IMR-90 (cell line): ENCODE results near the gene TRIM2. TPM values are rescaled to one million over a fixed set of nuclear protein-coding genes. Genes with fewer than 3 reads are reported as not detected.
"Not testable (repeated sequence)": the region's sequence is repeated elsewhere in the genome, so short reads cannot be mapped to it uniquely, and the experiment has no call there.

ENCODE experiments used
- ATAC-seq: fragments of 200-7000 bp; cut with Tn5 transposase; 2 replicates; pipeline ENCODE4 v1.9.1; 2020; ENCODE audit warnings: low read depth, mild to moderate bottlenecking, moderate library complexity
- BruUV-seq: library from RNA; stranded (reverse); fragments of 400-500 nt; replicated peaks from 2 replicates; lab custom pipeline; 2021; lab: Mats Ljungman, UMichigan
- CTCF ChIA-PET: fragments of 300-600 bp; formaldehyde crosslinking; extraction: SDS; loops from one replicate; lab custom pipeline; 2021; ENCODE audit warnings: antibody characterized with exemption; lab: Yijun Ruan, JAX
- POLR2A ChIA-PET: fragments of 300-600 bp; sonication (Branson Sonifier 250); formaldehyde crosslinking; loops from one replicate; lab custom pipeline; 2022; ENCODE audit warnings: antibody characterized with exemption; ENCODE audit not compliant: unreplicated experiment; lab: Charles Lee
- DNase-seq: peaks from one replicate; pipeline ENCODE4 v3.0.0; 2013
- H2AFZ ChIP-seq: replicated peaks from 2 replicates; pipeline ENCODE3; 2013; ENCODE audit warnings: low read length, mild to moderate bottlenecking; ENCODE audit not compliant: poor library complexity
- H2AK5ac ChIP-seq: 2 replicates; pipeline ENCODE4 v1.6.1; 2013; ENCODE audit warnings: low read depth, low read length, inconsistent platforms
- H2AK9ac ChIP-seq: replicated peaks from 2 replicates; pipeline ENCODE3; 2013; ENCODE audit warnings: mild to moderate bottlenecking, low read depth, low read length, moderate library complexity; ENCODE audit not compliant: poor library complexity
- H2BK120ac ChIP-seq: 2 replicates; pipeline ENCODE4 v1.6.1; 2013; ENCODE audit warnings: low read depth, low read length, inconsistent platforms
- H2BK15ac ChIP-seq: 3 replicates; pipeline ENCODE4 v1.6.1; 2013; ENCODE audit warnings: low read depth, low read length, inconsistent platforms
- H2BK20ac ChIP-seq: 2 replicates; pipeline ENCODE4 v1.6.1; 2013; ENCODE audit warnings: low read depth, mild to moderate bottlenecking, inconsistent platforms, low read length, moderate library complexity
- H2BK5ac ChIP-seq: 2 replicates; pipeline ENCODE4 v1.6.1; 2013; ENCODE audit warnings: mild to moderate bottlenecking, low read depth, low read length, inconsistent platforms; ENCODE audit not compliant: poor library complexity, severe bottlenecking
- H3K14ac ChIP-seq: replicated peaks from 2 replicates; pipeline ENCODE4 v1.6.1; 2013; ENCODE audit warnings: low read depth, low read length, inconsistent platforms
- H3K18ac ChIP-seq: 2 replicates; pipeline ENCODE4 v1.6.1; 2013; ENCODE audit warnings: low read depth, low read length, control low read depth
- H3K23ac ChIP-seq: 2 replicates; pipeline ENCODE4 v1.6.1; 2013; ENCODE audit warnings: low read depth, low read length, inconsistent platforms
- H3K27ac ChIP-seq: 2 replicates; pipeline ENCODE4 v1.5.1; 2013; ENCODE audit warnings: mild to moderate bottlenecking, control low read depth, low read length; ENCODE audit not compliant: insufficient read depth
- H3K27me3 ChIP-seq: 2 replicates; pipeline ENCODE4 v1.6.1; 2013; ENCODE audit warnings: low read length; ENCODE audit not compliant: control insufficient read depth, insufficient read depth
- H3K36me3 ChIP-seq: 2 replicates; pipeline ENCODE4 v1.6.1; 2013; ENCODE audit warnings: low read length, mixed read lengths; ENCODE audit not compliant: control insufficient read depth, insufficient read depth
- H3K4ac ChIP-seq: 2 replicates; pipeline ENCODE4 v1.6.1; 2013; ENCODE audit warnings: low read depth, low read length, inconsistent platforms
- H3K4me1 ChIP-seq: 2 replicates; pipeline ENCODE4 v1.6.1; 2013; ENCODE audit warnings: low read length, mixed read lengths; ENCODE audit not compliant: control insufficient read depth, insufficient read depth
- H3K4me2 ChIP-seq: 2 replicates; pipeline ENCODE4 v1.6.1; 2013; ENCODE audit warnings: low read depth, mild to moderate bottlenecking, control low read depth, low read length, moderate library complexity
- H3K4me3 ChIP-seq: 2 replicates; pipeline ENCODE4 v1.5.1; 2013; ENCODE audit warnings: low read depth, mild to moderate bottlenecking, control low read depth, low read length, moderate library complexity; ENCODE audit not compliant: insufficient read depth
- H3K56ac ChIP-seq: 2 replicates; pipeline ENCODE4 v1.6.1; 2013; ENCODE audit warnings: low read length, inconsistent platforms; ENCODE audit not compliant: insufficient read depth; ENCODE audit errors: extremely low read depth
- H3K79me1 ChIP-seq, 2 experiments: 2 replicates each; pipeline ENCODE4 v1.6.1; 2013; ENCODE audit warnings: low read length in 2 of 2, inconsistent platforms in 1 of 2, low read depth in 1 of 2
- H3K9ac ChIP-seq: 2 replicates; pipeline ENCODE4 v1.6.1; 2013; ENCODE audit warnings: low read depth, low read length, control low read depth
- H3K9me1 ChIP-seq: 2 replicates; pipeline ENCODE4 v1.6.1; 2013; ENCODE audit warnings: low read length, inconsistent platforms; ENCODE audit not compliant: insufficient read depth
- H3K9me3 ChIP-seq: 2 replicates; pipeline ENCODE4 v1.6.1; 2013; ENCODE audit warnings: low read length; ENCODE audit not compliant: control insufficient read depth, insufficient read depth
- H4K20me1 ChIP-seq: 2 replicates; pipeline ENCODE4 v1.6.1; 2013; ENCODE audit warnings: low read length, inconsistent platforms; ENCODE audit not compliant: insufficient read depth
- H4K5ac ChIP-seq: 2 replicates; pipeline ENCODE4 v1.6.1; 2013; ENCODE audit warnings: mild to moderate bottlenecking, low read depth, low read length, control low read depth
- H4K8ac ChIP-seq, 2 experiments: 2 replicates each; pipeline ENCODE4 v1.6.1; 2013; ENCODE audit warnings: low read depth in 2 of 2, low read length in 2 of 2, control low read depth in 1 of 2, inconsistent platforms in 1 of 2
- H4K91ac ChIP-seq: 2 replicates; pipeline ENCODE4 v1.6.1; 2013; ENCODE audit warnings: low read depth, low read length, inconsistent platforms; ENCODE audit not compliant: insufficient read depth
- WGBS, 2 experiments: methylation state at CpG; one replicate each; pipeline versions ENCODE4 v1.1.5 to v1.1.7; 2013; ENCODE audit warnings: missing lambda C conversion rate in 2 of 2; ENCODE audit not compliant: insufficient read length in 1 of 2; ENCODE audit errors: extremely low coverage in 2 of 2; 5-methylcytosine and 5-hydroxymethylcytosine counted together
- dilution Hi-C: fragments of 300-500 bp; cut with HindIII; formaldehyde crosslinking; loops from one replicate; pipeline ENCODE4 v1.14.3; 2018; ENCODE audit warnings: low sequenced_read_pairs; ENCODE audit not compliant: unreplicated experiment
- in situ Hi-C: fragments of 300-500 bp; cut with MboI; formaldehyde crosslinking; loops from 3 replicates; pipeline ENCODE4 v1.14.3; 2019; ENCODE audit warnings: low sequenced_read_pairs, inconsistent platforms, mixed read lengths
- intact Hi-C: fragments of 100-400 bp; cut with micrococcal nuclease; formaldehyde crosslinking; loops from 2 replicates; pipeline ENCODE4 v1.10.0; 2022
- polyA plus RNA-seq, 3 experiments: library from polyadenylated mRNA; depleted of rRNA; stranded (reverse); fragments of >200 nt; gene quantifications; 2 replicates each; pipeline ENCODE4 v1.2.3, GENCODE V29; 2012; ENCODE audit warnings: low replicate concordance in 1 of 3
- total RNA-seq: library from RNA; depleted of rRNA; stranded (reverse); fragments of >200 nt; gene quantifications from 2 replicates; pipeline ENCODE4 v1.2.3, GENCODE V29; 2012

Gene TRIM2
- total and polyA plus RNA-seq, 2 of the 4 experiments (the other 2 are of a cell fraction), result 16.0 to 64.2 TPM

DNA sequence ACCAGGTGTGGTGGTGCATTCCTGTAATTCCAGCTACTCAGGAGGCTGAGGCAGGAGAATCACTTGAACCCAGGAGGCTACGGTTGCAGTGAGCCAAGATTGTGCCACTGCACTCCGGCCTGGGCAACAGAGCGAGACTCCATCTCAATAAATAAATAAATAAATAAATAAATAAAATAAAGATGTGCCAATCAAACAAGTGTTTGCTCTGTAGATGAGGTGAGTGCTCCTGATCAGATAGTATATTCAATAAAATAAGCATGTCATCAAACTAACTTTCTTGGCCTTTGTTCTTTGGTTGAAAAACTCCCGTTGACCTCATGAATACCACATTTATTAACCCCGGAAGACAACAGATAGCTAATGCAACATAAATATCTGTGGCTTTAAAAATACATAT, 497 bp upstream of the TRIM2 start:
- DNase-seq, POLR2A ChIA-PET, intact Hi-C loops, H4K91ac ChIP-seq, in situ Hi-C loops, H2BK120ac ChIP-seq, H3K27me3 ChIP-seq, H4K5ac ChIP-seq, H3K4ac ChIP-seq, H3K23ac ChIP-seq, BruUV-seq, H3K79me1 ChIP-seq, H2AFZ ChIP-seq, H3K36me3 ChIP-seq, H2BK20ac ChIP-seq, H3K56ac ChIP-seq, H2BK15ac ChIP-seq, H3K14ac ChIP-seq, H3K9me1 ChIP-seq, H3K9ac ChIP-seq, H3K18ac ChIP-seq, H3K4me3 ChIP-seq, H2BK5ac ChIP-seq, H3K27ac ChIP-seq, dilution Hi-C loops, H2AK9ac ChIP-seq, H2AK5ac ChIP-seq, H3K4me1 ChIP-seq, H3K9me3 ChIP-seq, H4K20me1 ChIP-seq: not testable (repeated sequence)
- CTCF ChIA-PET, result interaction anchor here (1.2 kb wide), 1 partner anchor 59 kb away, joined by 3 read pairs; no protein-coding TSS in a partner anchor
- Histone ChIP-seq H4K8ac (peak overlapping the region in 1 of 2 experiments; percentile 51; a peak in 2 of 4 replicates), H3K4me2 (peak overlapping the region; percentile 42; the same call in 1 of the 2 replicates)
- WGBS, 2 experiments, result no CpG with 5 or more reads among the region's 5 CpGs
- ATAC-seq, result peak; percentile 9
